HG03025 (cell line): ENCODE measurements around the gene RAP1GAP2.
A peak's percentile ranks its signal among the peaks of the same experiment; 100 is the strongest.
"Not testable (repeated sequence)": the region's sequence is repeated elsewhere in the genome, so short reads cannot be mapped to it uniquely, and the experiment has no call there.

Source experiments
- ATAC-seq: cut with Tn5 transposase; IDR thresholded peaks from one replicate; pipeline ENCODE4 v1.9.1; 2021; ENCODE audit warnings: mild to moderate bottlenecking, moderate library complexity; ENCODE audit not compliant: unreplicated experiment, low FRiP score

RAP1GAP2 gene

GRCh38 chr17:2785376-2785775 is 10.9 kb upstream of the RAP1GAP2 start:
- ATAC-seq = not testable (repeated sequence)

DNA sequence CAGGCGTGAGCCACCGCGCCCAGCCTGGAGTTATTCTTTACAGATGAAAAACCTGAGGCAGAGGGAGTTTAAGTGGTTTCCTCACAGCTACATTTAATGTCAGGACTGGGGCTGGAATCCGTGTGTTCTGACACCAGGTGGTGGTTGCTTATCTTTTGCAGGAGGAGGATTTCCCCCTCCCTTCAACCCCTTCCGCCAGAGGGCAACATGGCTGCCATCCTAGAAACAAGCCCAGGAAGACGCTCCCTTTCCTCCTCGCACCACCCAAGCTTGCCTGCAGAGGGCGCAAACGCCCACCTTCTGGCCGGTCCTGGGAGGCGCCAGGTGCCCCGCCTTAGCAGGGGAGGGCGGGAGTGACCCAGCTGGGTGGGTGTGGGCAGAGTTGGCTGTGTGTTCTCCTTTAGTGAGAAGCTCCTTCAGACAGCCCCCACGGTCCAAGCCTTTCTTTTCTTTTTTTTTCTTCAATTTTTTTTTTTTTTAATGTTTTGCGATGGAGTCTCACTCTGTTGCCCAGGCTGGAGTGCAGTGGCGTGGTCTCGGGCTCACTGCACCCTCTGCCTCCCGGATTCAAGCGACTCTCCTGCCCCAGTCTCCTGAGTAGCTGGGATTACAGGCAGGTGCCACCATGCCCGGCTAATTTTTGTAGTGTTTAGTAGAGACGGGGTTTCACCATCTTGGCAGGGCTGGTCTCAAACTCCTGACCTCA is 9.9 kb upstream of the RAP1GAP2 start:
- ATAC-seq = peak; percentile 59

DNA sequence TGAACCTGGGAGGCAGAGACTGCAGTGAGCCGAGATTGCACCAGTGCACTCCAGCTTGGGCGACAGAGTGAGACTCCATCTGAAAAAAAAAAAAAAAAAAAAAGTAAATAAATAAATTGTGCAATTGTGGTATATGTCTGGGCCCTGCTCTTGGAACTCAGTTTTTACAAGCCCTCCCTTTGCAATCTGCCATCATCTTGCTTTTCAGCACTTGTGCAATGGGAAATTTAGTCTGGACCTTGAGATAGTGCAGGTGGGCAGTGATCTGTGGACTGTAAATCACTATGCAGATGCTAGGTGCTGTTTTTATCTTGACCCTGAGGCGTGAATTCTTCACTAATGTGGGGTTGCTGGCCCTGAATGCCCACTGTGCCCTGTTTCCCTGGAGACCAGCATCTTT is 6.5 kb upstream of the RAP1GAP2 start:
- ATAC-seq = no peak

DNA sequence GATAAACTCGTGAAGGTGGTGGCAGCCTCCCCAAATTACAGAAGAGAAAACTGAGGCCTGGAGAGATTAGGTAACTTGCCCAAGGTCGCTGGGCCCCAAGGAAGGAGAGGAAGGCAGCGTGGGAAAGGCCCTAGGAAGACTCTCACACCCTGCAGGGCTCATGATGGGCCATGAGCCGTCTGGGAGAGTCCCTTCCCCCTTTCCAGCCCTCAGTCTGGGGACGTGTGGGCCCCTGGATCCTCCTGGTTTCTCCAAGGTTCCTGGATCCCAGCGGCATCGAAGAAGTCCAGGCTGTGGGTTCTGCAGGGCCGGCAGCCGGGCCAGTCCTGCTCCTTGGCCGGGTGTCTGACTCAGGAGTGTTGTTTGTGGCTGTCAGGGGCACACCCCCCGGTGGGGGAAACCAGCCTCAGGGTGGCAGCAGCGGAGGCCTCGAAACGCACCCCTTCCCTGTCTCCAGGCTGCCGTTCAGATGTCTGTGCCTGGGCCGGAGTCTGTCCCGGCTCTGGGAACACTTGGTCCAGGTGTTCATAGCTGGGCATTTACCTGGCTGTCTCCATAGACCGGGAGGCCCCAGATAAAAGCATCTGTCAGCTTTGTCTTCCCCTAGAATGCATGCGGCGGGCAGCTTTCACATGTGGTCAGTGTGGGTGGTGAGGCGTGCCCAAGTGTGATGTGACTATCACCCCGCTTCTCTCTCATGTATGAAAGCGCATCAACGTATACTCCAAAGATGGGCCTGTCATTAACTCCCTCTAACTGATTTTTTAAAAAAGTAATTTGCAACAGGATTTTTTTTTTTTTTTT is 3.7 kb upstream of the RAP1GAP2 start:
- ATAC-seq = no peak

DNA sequence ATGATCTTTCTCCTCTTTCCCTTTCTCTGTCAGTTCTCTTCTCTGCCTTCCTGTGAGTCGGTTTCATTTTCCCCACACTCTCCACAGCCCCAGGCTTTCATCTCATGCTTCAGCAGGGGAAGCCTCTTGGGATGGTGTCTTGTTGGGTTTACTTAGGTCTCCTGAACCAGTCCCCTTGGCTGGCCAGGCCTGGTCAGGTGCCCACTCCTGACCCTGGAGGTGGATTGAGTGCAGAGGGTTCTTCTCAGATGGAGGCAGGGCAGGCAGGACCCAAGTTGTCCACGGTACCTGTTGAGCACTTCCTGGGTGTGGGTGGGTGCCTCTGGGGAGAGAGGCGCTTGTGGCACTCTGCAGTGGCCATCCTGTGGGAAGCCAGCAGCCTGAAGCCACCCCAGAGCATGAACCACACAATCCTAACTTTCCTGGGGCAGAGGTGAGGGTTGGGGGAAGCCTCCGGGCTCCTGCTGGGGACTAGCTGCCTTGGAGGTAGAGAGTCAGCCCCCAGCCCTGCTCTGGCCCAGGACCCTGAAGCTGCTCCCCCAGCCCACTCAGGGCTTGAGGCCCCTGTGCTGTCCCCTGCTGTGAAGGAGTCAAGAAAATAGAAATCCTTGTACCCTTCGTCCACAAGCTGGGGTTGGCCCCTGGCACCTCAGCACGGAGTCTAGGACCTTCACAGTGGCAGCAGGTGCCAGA is 2.0 kb upstream of the RAP1GAP2 start:
- no peak for ATAC-seq

DNA sequence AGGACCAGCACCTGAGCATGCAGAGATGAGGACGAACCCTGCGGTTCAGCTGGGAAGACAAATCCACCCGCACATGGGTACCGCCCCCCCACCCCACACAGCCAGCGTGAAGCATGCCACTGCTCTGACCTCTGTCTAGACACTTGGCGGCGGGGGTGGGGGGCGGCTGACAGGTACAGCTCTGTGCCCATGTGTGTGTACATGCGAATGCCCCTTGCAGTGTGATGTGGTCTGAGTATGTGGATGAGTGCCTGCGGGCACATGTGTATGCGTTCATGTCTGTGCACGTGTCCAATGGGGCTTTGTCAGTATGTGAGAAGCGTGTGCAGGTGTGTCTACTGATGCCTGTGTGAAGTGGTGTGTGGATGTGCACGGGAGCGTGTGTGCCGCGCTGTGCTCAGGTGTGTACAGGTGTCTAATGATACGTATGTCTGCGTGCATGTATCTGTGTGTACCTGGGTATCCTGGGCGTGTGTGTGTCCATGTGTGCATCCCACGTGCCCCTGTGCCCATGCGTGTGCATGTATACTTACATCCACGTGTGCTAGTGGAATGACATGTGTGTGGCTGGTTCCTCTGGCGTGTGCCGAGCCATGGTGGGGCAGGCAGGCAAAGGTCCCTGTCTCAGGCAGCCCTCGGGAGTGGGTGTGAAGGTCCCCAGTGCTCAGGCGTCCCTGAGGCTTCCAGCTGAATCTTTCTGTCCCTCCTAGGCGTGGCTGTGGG is 636 bp upstream of the RAP1GAP2 start:
- ATAC-seq = no peak

- ATAC-seq = no peak
Measured at GRCh38 chr17:2797226-2797625, 988 bp downstream of the RAP1GAP2 start.

- no peak for ATAC-seq
Measured at GRCh38 chr17:2797637-2798036, 1.4 kb downstream of the RAP1GAP2 start.

DNA sequence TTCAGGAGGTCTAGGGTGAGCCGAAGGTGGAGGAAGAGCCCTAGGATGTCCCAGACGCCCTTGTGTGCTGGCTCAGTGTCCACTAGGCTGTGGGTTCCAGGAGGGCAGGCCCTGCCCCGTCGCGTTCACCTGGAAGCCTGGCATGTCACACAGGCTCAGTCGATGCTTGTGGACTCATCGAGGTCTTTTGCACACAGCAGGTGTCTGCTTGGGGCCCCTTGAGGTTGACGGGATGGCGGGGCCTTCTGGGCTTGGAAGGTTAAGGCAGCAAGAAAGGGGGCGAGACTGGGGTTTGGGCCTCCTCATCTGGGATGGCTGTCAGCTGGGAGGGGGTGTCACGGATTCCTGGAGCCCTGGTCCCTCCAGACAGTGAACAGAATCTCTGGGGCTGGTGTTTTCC is 1.9 kb downstream of the RAP1GAP2 start:
- no peak for ATAC-seq

DNA sequence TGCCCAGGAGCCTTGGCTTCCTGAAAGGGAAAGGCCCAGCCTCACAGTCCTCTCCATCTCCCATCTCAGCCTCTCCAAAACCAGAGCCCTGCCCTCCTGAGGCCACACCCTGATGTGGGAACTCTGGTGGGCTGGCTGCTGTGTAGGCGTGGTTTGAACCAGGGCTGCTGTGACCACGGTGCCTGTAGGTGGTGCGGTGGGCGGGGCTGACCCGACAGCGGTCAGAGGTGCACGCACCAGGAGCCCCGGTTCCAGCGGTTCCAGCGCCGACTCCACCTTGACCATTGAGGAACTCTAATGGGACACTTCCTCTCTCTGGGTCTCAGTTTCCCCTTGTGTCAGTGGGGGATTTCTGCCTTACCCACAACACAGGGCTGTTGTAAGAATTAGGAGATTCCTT is 2.4 kb downstream of the RAP1GAP2 start:
- no peak for ATAC-seq

DNA sequence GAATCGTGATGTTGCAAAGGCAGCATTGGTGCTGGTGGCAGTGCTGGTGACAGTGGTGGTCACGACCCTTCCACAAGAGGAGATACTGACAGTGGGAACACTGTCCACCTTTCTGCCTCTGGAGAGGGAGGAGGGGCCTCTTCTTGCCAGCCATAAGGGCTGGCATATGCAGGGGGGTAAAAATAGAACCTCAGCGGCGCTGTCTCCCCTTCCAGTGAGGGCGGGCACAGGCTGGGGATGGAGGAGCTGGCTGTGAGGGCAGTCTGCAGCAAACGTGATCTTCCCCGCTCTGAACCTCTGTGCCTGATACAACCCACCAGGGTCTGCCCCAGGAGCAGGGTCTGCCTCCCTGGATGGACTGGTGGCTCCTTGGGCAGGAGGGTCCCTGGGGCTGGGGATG is 3.4 kb downstream of the RAP1GAP2 start:
- no peak for ATAC-seq

DNA sequence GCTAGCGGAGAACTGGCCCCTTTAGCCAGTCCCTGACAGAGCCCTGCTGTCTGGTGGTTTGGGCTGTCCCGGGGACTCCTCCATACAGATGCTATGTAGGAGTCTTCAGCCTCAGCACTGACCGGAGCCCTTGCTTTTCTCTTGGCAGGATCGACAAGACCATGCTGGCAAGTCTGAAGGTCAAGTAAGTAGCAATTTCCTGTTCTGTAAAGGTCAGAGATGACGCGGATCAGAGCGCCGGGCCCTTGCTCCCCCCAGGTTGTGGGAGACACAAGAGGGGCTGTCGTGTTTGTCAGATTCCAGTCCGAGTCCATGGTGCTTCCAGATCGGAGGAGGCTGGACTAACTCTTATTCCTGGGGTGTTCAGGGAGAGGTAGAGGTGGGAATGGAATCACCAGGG is 4.1 kb downstream of the RAP1GAP2 start:
- no peak for ATAC-seq

DNA sequence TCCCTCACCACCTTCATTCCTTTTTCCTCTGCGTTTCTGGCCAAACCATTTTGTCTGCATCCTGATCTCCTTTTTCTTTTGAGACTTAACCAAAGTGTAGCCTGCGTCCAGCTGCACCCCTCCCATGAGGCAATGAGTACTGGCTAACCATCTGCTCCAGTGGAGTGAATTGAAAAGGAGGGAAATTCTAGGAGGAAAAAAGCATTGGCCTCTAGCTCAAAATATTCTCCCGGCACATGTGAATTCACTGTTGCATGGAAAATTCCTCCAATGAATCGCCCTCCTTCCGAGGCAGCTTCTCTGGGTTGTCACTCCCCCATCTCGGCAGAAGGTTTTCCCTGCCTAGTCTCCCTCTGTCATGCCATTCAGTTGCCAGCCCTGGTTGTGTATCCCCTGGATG is 5.6 kb downstream of the RAP1GAP2 start:
- no peak for ATAC-seq

DNA sequence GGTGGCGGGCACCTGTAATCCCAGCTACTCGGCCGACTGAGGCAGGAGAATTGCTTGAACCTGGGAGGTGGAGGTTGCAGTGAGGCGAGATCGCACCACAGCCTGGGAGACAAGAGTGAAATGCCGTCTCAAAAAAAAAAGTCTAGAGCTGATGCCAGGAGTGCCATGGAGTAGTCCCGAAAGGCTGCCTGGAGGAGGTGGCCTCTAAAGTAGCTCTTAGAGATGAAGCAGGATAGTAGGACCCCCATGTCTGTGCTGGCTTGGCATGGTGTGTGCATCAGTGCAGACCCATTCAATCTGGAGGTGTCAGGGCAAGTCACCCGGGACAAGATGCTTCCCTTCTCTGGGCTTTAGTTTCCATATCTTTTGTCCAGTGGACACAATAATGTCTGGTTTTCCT is 6.3 kb downstream of the RAP1GAP2 start:
- no peak for ATAC-seq

DNA sequence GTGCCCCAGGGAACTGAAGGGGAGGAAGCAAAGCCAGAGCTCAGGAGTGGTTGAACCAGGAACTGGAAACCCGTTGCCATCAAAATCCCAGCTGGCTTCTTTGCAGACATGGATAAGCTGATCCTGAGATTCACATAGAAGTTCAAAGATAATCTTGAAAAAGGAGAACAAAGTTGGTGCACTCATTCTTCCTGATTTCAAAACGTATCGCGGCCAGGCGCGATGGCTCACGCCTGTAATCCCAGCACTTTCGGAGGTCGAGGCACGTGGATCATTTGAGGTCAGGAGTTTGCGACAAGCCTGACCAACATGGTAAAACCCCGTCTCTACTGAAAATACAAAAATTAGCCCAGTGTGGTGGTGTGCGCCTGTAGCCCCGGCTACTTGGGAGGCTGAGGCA is 7.1 kb downstream of the RAP1GAP2 start:
- ATAC-seq = no peak

GRCh38 chr17:2803971-2804370 is 7.7 kb downstream of the RAP1GAP2 start:
- ATAC-seq = no peak

GRCh38 chr17:2804912-2805311 is 8.7 kb downstream of the RAP1GAP2 start:
- ATAC-seq = no peak

DNA sequence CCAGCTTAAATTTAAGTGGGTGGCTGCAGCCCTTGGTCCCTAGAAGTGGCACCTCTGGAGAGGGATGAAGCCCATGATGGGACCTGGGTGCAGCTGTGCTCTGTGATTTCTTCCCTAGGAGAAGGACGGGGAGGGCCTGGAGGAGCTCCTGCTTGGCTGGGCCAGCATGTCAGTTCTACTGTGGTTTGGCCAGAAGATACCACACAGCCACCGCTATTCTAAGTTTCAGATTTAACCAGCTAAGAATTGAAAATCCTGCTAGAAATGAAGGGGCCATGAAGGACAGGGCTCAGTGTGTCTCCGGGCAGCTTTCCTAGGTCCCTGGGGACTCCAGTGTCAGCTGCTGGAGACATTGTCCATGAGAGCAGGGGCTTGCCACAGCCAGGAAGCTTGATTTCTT is 9.7 kb downstream of the RAP1GAP2 start:
- no peak for ATAC-seq

GRCh38 chr17:2808367-2809335 is 12.4 kb downstream of the RAP1GAP2 start:
- no peak for ATAC-seq

GRCh38 chr17:2809337-2809736 is 13.1 kb downstream of the RAP1GAP2 start:
- no peak for ATAC-seq
